Measurements from ENCODE around the gene HOXD9. TPM values are rescaled to one million over a fixed set of nuclear protein-coding genes. Genes with fewer than 3 reads are reported as not detected.

The HOXD9 gene
- total RNA-seq, 4 donors from 2014 or later: 3.8 to 78.1 (median 46.4) TPM

DNA sequence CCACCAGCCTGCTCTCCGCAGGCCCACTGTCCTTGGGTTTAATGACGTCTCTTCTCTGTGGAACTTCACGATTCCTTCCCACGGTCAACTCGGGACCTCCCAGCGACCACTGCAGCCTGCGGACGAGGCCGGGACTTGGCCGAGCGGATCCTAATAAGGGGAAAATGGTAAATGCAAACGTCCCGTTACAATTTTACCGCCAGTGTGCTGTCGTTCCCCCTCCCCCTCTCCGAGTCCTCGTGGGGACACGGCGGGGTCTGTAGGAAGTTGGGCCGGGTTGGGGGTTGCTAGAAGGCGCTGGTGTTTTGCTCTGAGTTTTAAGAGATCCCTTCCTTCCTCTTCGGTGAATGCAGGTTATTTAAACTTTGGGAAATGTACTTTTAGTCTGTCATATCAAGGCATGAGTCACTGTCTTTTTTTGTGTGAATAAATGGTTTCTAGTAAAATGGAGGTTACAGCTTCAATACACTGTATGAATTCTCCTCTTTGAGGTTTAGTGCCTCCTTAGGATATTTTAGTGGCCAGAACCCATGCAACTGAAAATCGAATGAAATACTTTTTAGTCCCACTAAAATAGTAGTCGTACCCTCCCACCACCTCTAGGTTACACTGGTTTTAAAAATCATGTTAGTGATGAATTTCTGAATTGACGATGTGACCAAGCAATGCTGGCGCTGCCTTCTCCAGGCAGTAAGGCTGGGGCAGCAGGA lies 13.2 kb upstream of the HOXD9 start:
- Histone ChIP-seq H3K4me1 (peaks cover 0 to 8% of the 10 kb centered on the region in 2 donors), H3K27me3 (peaks cover 0 to 3% of the 10 kb centered on the region in 2 donors), H3K9me3 (no peaks in the 10 kb centered on the region), H3K4me3 (peak overlapping the region; percentile 44 to 51), H3K27ac (peak overlapping the region; percentile 98 to 99), H3K36me3 (no peaks in the 10 kb centered on the region)
- no peak for TF ChIP-seq POLR2A (IDR thresholded peaks at IDR 0.05)
- TF ChIP-seq, protein P1, sequence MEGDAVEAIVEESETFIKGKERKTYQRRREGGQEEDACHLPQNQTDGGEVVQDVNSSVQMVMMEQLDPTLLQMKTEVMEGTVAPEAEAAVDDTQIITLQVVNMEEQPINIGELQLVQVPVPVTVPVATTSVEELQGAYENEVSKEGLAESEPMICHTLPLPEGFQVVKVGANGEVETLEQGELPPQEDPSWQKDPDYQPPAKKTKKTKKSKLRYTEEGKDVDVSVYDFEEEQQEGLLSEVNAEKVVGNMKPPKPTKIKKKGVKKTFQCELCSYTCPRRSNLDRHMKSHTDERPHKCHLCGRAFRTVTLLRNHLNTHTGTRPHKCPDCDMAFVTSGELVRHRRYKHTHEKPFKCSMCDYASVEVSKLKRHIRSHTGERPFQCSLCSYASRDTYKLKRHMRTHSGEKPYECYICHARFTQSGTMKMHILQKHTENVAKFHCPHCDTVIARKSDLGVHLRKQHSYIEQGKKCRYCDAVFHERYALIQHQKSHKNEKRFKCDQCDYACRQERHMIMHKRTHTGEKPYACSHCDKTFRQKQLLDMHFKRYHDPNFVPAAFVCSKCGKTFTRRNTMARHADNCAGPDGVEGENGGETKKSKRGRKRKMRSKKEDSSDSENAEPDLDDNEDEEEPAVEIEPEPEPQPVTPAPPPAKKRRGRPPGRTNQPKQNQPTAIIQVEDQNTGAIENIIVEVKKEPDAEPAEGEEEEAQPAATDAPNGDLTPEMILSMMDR (IDR thresholded peaks at IDR 0.05): peak in 1 of 4 experiments; percentile 8
- no peak for DNase-seq
- intact Hi-C loops (cut with DNase I; ENCODE audit: low total_unique reads): no loop called here

DNA sequence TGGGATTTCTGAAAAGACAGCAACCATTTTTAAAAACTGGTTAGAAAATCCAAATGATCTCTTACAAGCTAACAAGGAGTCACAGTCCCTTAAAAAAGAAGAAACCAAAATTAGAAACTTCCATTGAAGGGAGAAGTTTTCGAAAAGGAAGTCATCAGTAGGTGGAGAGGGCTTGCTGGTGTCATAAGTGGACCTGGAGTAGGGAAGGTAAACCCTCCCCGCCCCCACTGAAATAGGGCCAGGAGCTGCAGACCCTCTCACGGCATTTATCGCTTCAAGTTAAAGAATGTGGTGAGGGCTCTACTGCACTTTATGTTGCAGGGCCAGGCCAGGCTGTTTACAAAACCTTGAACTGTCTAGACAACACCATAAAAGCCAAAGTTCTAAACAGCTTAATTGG lies 12.6 kb upstream of the HOXD9 start:
- Histone ChIP-seq H3K4me3 (peak overlapping the region; percentile 44 to 51), H3K36me3 (no peaks in the 10 kb centered on the region), H3K27ac (peak overlapping the region; percentile 98 to 99), H3K4me1 (peaks cover 0 to 8% of the 10 kb centered on the region in 2 donors), H3K9me3 (no peaks in the 10 kb centered on the region), H3K27me3 (peaks cover 0 to 3% of the 10 kb centered on the region in 2 donors)
- intact Hi-C loops (cut with DNase I; ENCODE audit: low total_unique reads): no loop called here
- DNase-seq: no peak
- TF ChIP-seq, protein P1 (IDR thresholded peaks at IDR 0.05): no peak
- no peak for TF ChIP-seq POLR2A (IDR thresholded peaks at IDR 0.05)

DNA sequence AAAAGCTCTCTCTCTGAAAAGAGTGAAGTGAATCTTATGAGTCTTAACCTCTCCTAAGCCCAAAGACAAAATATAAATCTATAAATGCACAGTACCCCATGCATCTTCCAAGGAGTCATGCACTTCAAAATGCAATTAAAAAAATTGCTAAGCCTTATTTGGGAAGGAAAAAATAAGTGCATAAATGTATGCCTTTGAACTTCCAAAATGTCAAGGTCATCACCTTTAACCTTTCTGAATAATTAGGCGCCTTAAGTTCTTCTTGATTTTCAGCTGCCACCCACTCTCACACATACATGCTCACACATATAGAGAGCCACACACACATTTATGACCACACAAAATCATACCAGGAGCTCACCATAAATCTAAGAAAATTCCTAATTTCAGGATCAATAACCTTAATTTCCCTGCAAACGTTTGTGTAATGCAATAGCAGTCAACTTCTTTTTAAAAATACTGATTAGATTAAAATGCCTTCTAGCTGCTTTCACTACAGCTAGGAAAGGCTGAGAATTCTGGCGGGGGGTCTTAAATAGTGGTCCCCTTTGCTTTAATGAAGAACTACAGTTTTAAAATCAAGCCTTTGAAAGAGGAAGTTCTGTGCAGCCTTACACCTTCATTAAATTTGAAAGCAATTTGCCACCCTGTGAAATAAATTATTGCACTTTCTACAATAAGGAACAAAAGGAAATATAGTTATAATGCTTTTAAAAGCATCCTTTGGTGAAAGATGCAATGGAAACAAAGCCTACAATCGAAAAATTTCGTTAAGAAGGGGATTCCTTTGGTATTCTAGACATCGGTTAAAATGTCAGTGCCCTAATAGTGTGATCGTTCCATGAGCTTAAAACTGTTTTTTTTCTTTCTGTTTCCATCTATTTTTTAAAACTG lies 11.9 kb upstream of the HOXD9 start:
- peaks cover 0 to 8% of the 10 kb centered on the region in 2 donors for H3K4me1 ChIP-seq
- no peak for DNase-seq
- no peaks in the 10 kb centered on the region for H3K9me3 ChIP-seq
- peak overlapping the region; percentile 98 to 99 for H3K27ac ChIP-seq
- TF ChIP-seq, protein P1 (IDR thresholded peaks at IDR 0.05): no peak
- no peak for TF ChIP-seq POLR2A (IDR thresholded peaks at IDR 0.05)
- peaks cover 0 to 3% of the 10 kb centered on the region in 2 donors for H3K27me3 ChIP-seq
- intact Hi-C loops (cut with DNase I; ENCODE audit: low total_unique reads): no loop called here
- peak overlapping the region; percentile 44 to 51 for H3K4me3 ChIP-seq
- H3K36me3 ChIP-seq: no peaks in the 10 kb centered on the region

DNA sequence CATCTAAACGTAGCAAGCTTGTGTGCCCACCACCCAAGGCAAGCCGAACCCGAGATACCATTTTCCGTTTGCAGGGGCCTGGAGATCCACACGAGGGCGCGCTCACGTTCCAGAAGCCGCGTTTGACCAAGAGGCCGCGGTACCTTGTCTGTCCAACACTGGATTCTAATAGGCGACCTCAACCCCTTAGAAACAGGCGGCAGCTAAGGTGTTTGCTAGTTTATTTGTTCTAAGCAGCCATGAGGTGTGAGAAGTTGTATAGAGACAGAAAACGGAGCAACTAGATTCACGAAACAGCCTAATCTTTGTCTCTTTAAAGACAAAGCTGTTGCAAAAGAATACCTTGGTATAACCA lies 11.2 kb upstream of the HOXD9 start:
- H3K9me3 ChIP-seq: no peaks in the 10 kb centered on the region
- peak overlapping the region; percentile 36 to 51 for H3K4me3 ChIP-seq
- TF ChIP-seq, protein P1 (IDR thresholded peaks at IDR 0.05): peak; percentile 61 to 86 (median 70)
- peak in 1 of 2 donors; percentile 21 for TF ChIP-seq POLR2A (IDR thresholded peaks at IDR 0.05)
- peaks cover 0 to 3% of the 10 kb centered on the region in 2 donors for H3K27me3 ChIP-seq
- H3K36me3 ChIP-seq: no peaks in the 10 kb centered on the region
- H3K4me1 ChIP-seq: peaks cover 0 to 8% of the 10 kb centered on the region in 2 donors
- DNase-seq: peak; percentile 76 to 86
- peak overlapping the region; percentile 98 to 99 for H3K27ac ChIP-seq
- intact Hi-C loops (cut with DNase I; ENCODE audit: low total_unique reads): no loop called here
